Mesothelial cell of epicardium (in vitro differentiated cells): ENCODE data around the gene TMEM72. TPM values are rescaled to one million over a fixed set of nuclear protein-coding genes. Genes with fewer than 3 reads are reported as not detected.

Source experiments
- DNase-seq, 2 experiments: peaks; one replicate each; pipeline ENCODE4 v3.0.0; 2021; ENCODE audit warnings: low spot score in 2 of 2; ENCODE audit not compliant: unreplicated experiment in 2 of 2
- H3K27ac Mint-ChIP-seq: 2 replicates; pipeline ENCODE4 v1.8.0; 2021; ENCODE audit warnings: mixed read lengths
- H3K27me3 Mint-ChIP-seq: 2 replicates; pipeline ENCODE4 v1.8.0; 2021; ENCODE audit warnings: low read depth, mixed read lengths
- H3K36me3 Mint-ChIP-seq: 2 replicates; pipeline ENCODE4 v1.8.0; 2021; ENCODE audit warnings: mixed read lengths
- H3K4me1 Mint-ChIP-seq: 2 replicates; pipeline ENCODE4 v1.8.0; 2021; ENCODE audit warnings: mixed read lengths
- H3K4me3 Mint-ChIP-seq: 2 replicates; pipeline ENCODE4 v1.8.0; 2021; ENCODE audit warnings: mild to moderate bottlenecking, moderate library complexity, mixed read lengths
- H3K9me3 Mint-ChIP-seq: 2 replicates; pipeline ENCODE4 v1.8.0; 2021; ENCODE audit warnings: mixed read lengths
- total RNA-seq: library from RNA; stranded (reverse); gene quantifications from 3 replicates; pipeline ENCODE4 v1.2.1, GENCODE V29; 2021
- TF ChIP-seq, protein P1 (sequence below): fragments of 200-600 bp; sonication (generic); IDR thresholded peaks from one replicate; pipeline ENCODE4 v1.5.0; 2021; ENCODE audit warnings: antibody characterized with exemption; ENCODE audit not compliant: unreplicated experiment

Gene TMEM72
- total RNA-seq, 1 donor from 2014 or later, result 0.67 TPM

DNA sequence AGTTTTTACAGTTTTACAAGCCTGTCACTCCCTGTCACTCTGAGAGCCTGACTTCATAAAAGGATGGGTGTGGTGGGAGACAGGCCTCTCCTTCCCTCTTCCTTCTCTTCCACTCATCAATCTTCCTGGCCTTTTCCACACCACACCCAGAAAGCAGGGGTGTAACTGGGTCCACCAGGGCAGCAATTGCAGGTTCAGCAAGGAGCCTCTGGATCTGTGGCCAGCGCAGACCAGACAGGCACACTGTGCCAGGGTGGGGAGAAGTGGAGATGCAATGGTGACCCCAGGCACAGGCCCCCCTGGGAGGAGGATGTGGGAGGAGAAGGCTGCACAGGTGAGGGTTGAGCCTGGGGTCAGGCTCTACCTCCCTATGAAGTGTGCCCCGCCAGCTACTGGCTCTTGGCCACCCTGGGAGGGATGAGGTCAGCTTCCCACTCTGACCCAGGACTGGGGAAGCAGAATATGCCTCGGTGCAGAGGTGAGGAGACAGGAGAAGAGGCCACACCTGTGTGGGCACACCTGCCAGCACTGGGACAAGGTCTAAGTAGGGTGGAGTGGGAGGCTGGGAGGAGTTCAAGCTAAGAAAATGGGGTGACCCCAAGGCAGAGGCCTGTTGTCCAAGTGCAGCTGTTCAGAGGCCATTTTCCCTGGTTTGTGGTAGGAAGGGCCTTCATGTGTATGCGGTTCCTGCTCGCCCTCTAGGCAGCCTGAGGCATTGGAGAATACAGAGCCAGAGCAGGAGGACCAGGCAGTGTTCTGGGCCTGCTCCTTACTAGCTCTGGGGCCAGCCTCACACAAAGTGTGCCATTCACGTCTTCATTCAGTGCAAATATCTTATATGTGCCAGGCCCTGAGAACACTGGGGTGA, 20.2 kb upstream of the TMEM72 start:
- no peak for DNase-seq
- TF ChIP-seq, protein P1, sequence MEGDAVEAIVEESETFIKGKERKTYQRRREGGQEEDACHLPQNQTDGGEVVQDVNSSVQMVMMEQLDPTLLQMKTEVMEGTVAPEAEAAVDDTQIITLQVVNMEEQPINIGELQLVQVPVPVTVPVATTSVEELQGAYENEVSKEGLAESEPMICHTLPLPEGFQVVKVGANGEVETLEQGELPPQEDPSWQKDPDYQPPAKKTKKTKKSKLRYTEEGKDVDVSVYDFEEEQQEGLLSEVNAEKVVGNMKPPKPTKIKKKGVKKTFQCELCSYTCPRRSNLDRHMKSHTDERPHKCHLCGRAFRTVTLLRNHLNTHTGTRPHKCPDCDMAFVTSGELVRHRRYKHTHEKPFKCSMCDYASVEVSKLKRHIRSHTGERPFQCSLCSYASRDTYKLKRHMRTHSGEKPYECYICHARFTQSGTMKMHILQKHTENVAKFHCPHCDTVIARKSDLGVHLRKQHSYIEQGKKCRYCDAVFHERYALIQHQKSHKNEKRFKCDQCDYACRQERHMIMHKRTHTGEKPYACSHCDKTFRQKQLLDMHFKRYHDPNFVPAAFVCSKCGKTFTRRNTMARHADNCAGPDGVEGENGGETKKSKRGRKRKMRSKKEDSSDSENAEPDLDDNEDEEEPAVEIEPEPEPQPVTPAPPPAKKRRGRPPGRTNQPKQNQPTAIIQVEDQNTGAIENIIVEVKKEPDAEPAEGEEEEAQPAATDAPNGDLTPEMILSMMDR, result no peak
- peaks cover 1% of the 10 kb centered on the region for H3K4me1 Mint-ChIP-seq
- H3K9me3 Mint-ChIP-seq, result no peaks in the 10 kb centered on the region
- H3K27ac Mint-ChIP-seq, result no peak overlapping the region
- no peaks in the 10 kb centered on the region for H3K36me3 Mint-ChIP-seq
- H3K4me3 Mint-ChIP-seq, result no peak overlapping the region
- H3K27me3 Mint-ChIP-seq, result no peaks in the 10 kb centered on the region

DNA sequence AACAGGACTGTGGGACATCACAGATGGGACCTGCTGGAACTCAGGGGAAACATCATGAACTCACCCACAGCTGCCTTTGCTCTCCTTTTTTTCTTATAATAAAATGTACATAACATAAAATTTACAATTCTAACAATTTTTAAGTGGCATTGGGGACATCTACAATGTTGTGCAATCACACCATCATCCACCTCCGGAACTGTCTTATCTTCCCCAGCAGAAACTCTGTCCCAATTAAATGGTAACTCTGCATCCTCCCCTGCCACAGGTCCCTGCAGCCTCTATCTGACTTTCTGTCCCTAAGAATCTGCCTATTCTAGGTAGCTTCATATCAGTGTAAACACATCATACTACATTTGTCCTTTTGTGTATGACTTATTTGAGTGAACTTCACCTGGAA, 19.4 kb upstream of the TMEM72 start:
- TF ChIP-seq, protein P1, result no peak

DNA sequence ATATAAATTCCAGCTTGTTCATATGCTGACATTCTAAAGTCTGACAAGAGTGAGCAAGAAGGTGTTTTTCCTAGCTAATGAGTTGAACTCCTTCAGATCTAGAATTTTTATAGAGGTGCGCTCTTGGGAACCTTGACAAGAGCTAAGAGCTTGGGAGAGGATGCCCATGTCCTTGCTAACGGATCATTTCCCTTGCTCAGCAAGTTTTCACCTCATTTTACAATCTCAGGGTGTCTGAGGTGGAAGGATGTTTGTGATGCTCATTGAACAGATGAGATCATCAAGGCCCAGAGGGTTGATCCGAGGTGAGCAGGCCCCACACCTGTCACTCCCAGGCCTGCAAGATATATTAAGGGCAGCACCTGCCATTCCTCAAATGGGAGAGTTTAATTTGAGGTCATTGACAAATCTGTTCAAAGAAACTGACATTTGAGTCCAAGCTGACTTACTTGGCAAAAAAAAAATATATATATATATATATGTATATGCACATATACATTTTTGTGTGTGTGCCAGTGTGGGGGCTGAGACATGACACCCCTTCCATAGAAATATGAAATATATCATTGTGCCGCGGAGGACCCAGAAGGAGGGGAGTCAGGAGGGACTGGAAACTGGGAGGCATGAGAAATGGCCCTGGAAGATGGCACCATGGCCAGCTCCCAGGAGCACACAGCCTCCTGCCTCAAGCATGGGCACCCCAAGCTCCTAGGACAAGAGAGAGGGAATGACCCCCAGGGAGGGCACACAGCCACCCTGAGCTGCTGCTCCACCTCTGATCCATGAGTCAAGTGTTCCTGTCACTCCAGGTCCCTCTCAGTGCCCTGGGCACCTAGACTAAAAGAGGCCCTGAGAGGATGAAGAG, 17.3 kb upstream of the TMEM72 start:
- no peaks in the 10 kb centered on the region for H3K4me1 Mint-ChIP-seq
- TF ChIP-seq, protein P1, result no peak
- H3K27me3 Mint-ChIP-seq, result no peaks in the 10 kb centered on the region
- H3K4me3 Mint-ChIP-seq, result no peak overlapping the region
- no peak overlapping the region for H3K27ac Mint-ChIP-seq
- no peaks in the 10 kb centered on the region for H3K9me3 Mint-ChIP-seq
- peaks cover 3% of the 10 kb centered on the region for H3K36me3 Mint-ChIP-seq
- no peak for DNase-seq

More for the DNA sequence above, 19.4 kb upstream of the TMEM72 start:
- no peaks in the 10 kb centered on the region for H3K9me3 Mint-ChIP-seq
- H3K4me1 Mint-ChIP-seq, result no peaks in the 10 kb centered on the region
- no peak for DNase-seq
- no peaks in the 10 kb centered on the region for H3K36me3 Mint-ChIP-seq
- H3K27me3 Mint-ChIP-seq, result no peaks in the 10 kb centered on the region
- no peak overlapping the region for H3K4me3 Mint-ChIP-seq
- H3K27ac Mint-ChIP-seq, result no peak overlapping the region

DNA sequence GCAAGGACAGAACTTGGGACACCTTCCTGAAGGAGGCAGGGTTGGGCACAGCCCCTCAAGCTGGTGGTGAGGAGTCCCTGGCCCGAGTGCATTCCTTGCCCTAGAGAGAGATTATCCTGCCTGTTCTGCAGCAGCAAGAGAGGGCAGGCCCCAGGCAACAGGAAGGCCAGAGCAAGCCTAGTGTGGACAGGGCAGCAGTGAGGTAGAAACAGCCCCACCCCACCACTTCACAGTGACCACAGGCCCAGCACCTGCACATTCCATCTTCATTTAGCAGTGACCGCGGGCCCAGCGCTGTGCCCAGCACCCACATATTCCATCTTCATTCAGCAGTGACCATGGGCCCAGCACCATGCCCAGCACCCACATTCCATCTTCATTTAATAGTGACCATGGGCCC, 16.4 kb upstream of the TMEM72 start:
- Mint-ChIP-seq H3K4me3 (no peak overlapping the region), H3K36me3 (peaks cover 3% of the 10 kb centered on the region), H3K27ac (no peak overlapping the region), H3K27me3 (no peaks in the 10 kb centered on the region), H3K9me3 (no peaks in the 10 kb centered on the region), H3K4me1 (peaks cover 6% of the 10 kb centered on the region)
- TF ChIP-seq, protein P1, result no peak
- no peak for DNase-seq

DNA sequence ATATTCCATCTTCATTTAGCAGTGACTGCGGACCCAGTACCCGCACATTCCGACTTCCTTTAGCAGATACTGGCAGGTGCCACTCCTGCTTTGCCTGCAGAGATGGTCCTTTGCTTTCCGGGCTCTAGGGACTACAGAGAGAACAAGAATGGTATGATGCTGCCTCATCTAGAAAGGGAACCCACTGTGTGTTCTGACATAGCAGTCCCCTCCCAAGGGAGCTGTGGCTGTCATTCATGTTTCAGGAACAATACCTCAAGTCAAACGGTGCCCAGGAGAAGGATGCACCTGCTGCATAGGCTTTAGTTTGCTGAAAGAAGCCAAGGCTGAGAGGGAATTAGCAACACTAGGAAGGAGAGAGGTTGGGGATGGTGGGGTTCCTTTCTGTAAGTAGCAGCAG, 15.9 kb upstream of the TMEM72 start:
- Mint-ChIP-seq H3K9me3 (no peaks in the 10 kb centered on the region), H3K36me3 (peaks cover 3% of the 10 kb centered on the region), H3K4me3 (no peak overlapping the region), H3K4me1 (peaks cover 8% of the 10 kb centered on the region), H3K27ac (no peak overlapping the region), H3K27me3 (no peaks in the 10 kb centered on the region)
- TF ChIP-seq, protein P1, result no peak
- DNase-seq, result no peak
